ENCODE measurements around the gene SPEG.

- TF ChIP-seq RCOR1 (IDR thresholded peaks at IDR 0.05; ENCODE audit: low read depth, low read length) = no peak
- TF ChIP-seq POLR2A (IDR thresholded peaks at IDR 0.05; ENCODE audit: low read length) = no peak
- no peak for TF ChIP-seq CTCF (IDR thresholded peaks at IDR 0.05)
- TF ChIP-seq RFX5 (IDR thresholded peaks at IDR 0.05) = no peak
- TF ChIP-seq HOXB5 (CRISPR knock-in tag; IDR thresholded peaks at IDR 0.05) = no peak
- no peak for TF ChIP-seq ZC3H11A (IDR thresholded peaks at IDR 0.05)
- TF ChIP-seq PHF8 (IDR thresholded peaks at IDR 0.05; ENCODE audit: borderline replicate concordance, low read depth) = no peak
These were observed 111.3 kb downstream of the SPEG start for GRCh38 chr2:219545943-219546352.

Measured in A549 (cell line).